ENCODE measurements around the gene ASIC3.

Gene ASIC3

DNA sequence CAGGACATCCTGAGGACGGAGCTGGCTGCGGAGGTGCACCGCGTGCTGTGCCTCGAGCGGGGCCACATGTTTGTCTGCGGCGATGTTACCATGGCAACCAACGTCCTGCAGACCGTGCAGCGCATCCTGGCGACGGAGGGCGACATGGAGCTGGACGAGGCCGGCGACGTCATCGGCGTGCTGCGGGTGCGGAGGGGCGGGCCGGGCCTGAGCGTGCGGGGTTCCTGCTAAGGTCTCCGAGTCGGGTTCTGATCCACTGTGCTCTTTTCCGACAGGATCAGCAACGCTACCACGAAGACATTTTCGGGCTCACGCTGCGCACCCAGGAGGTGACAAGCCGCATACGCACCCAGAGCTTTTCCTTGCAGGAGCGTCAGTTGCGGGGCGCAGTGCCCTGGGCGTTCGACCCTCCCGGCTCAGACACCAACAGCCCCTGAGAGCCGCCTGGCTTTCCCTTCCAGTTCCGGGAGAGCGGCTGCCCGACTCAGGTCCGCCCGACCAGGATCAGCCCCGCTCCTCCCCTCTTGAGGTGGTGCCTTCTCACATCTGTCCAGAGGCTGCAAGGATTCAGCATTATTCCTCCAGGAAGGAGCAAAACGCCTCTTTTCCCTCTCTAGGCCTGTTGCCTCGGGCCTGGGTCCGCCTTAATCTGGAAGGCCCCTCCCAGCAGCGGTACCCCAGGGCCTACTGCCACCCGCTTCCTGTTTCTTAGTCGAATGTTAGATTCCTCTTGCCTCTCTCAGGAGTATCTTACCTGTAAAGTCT, 34.4 kb upstream of the ASIC3 start:
- in situ Hi-C loops (cut with MboI; ENCODE audit: low sequenced_read_pairs, unreplicated experiment): no loop called here
- DNase-seq (ENCODE audit: low spot score): peak; percentile 85
- TF ChIP-seq, protein P1, sequence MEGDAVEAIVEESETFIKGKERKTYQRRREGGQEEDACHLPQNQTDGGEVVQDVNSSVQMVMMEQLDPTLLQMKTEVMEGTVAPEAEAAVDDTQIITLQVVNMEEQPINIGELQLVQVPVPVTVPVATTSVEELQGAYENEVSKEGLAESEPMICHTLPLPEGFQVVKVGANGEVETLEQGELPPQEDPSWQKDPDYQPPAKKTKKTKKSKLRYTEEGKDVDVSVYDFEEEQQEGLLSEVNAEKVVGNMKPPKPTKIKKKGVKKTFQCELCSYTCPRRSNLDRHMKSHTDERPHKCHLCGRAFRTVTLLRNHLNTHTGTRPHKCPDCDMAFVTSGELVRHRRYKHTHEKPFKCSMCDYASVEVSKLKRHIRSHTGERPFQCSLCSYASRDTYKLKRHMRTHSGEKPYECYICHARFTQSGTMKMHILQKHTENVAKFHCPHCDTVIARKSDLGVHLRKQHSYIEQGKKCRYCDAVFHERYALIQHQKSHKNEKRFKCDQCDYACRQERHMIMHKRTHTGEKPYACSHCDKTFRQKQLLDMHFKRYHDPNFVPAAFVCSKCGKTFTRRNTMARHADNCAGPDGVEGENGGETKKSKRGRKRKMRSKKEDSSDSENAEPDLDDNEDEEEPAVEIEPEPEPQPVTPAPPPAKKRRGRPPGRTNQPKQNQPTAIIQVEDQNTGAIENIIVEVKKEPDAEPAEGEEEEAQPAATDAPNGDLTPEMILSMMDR (IDR thresholded peaks at IDR 0.05; ENCODE audit: borderline replicate concordance, control extremely low read depth, extremely low read depth, insufficient read depth, missing control alignments): no peak

DNA sequence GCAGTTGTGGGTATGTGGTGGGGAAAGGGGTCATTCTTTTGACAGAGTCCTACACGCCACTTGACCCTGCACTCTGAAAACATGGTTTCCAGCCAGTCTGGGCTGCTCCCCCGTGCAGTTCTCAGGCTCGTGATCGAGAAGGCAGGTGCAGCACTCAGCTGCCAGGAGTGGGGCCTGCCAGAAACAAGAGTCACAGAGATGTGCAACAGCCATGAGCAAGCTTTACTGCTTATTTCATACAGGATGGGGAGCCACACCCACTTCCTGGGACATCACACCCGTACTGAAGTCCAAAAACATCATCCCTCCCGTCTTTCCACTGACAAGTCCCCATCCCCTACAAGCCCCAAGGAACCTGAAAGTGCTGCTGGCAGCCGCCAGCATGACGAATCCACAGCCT, 33.4 kb upstream of the ASIC3 start:
- TF ChIP-seq, protein P1 (IDR thresholded peaks at IDR 0.05; ENCODE audit: borderline replicate concordance, control extremely low read depth, extremely low read depth, insufficient read depth, missing control alignments): no peak
- DNase-seq (ENCODE audit: low spot score): no peak

DNA sequence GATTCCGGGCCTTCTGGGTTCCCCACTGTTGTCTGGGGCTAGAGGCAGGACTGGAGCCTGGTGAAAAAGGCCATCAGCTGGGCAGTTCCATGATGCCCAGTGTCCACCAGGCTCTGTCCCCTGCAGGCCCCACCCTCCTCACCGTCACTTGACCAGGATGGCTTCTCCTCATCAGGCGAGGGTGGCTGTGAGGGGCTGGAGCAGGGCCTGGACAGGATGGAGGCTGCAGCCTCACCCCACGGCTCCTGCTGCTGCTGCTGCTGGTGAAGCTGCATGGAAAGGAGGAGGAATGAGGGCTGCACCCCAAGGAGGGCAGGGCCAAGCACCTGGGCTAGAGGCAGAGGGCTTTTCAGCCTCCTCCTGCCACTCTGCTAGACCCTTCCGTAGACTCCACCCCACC, 32.4 kb upstream of the ASIC3 start:
- TF ChIP-seq, protein P1 (IDR thresholded peaks at IDR 0.05; ENCODE audit: borderline replicate concordance, control extremely low read depth, extremely low read depth, insufficient read depth, missing control alignments): no peak
- no peak for DNase-seq (ENCODE audit: low spot score)
- in situ Hi-C loops (cut with MboI; ENCODE audit: low sequenced_read_pairs, unreplicated experiment): no loop called here

More for the DNA sequence above, 33.4 kb upstream of the ASIC3 start:
- in situ Hi-C loops (cut with MboI; ENCODE audit: low sequenced_read_pairs, unreplicated experiment): no loop called here

DNA sequence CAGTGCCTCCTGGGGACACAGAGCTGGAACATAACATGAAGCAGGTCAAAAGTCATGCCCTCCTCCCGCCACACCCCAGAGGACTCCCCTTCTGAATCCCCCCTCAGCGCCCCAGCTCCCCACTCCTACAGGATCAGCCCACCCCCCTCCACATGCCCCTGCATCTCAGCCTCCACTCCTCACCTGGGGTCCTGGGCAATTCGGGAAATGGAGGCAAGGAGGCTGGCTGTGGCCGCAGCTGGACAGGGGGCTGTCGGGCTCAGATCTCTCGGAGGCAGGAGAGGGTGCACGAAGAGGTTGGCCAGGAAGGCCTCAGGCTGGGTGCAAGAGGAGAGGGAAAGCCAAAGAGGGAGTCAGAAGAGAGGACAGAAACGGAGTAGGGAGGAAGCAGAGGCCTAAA, 31.8 kb upstream of the ASIC3 start:
- in situ Hi-C loops (cut with MboI; ENCODE audit: low sequenced_read_pairs, unreplicated experiment): no loop called here
- no peak for DNase-seq (ENCODE audit: low spot score)
- TF ChIP-seq, protein P1 (IDR thresholded peaks at IDR 0.05; ENCODE audit: borderline replicate concordance, control extremely low read depth, extremely low read depth, insufficient read depth, missing control alignments): no peak

DNA sequence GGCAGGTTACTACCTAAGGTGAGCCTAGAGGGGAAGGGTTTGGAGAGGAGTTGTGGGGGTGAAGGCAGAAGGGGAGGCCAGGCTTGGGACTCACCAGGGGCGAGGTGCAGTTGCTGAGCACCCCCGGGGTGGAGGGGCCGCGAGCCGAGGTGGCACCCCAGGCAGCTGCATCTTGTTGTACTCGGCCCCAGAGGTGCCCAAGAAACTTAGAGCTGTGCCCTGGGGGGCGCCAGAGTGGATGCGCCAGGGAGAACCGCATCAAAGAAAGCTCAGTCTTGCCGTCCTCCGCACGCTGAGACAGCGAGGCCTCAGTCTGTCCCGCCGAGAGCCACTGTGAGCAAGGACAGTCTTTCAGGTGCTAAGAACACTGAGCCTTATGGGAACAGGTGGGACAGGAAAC, 31.4 kb upstream of the ASIC3 start:
- in situ Hi-C loops (cut with MboI; ENCODE audit: low sequenced_read_pairs, unreplicated experiment): no loop called here
- TF ChIP-seq, protein P1 (IDR thresholded peaks at IDR 0.05; ENCODE audit: borderline replicate concordance, control extremely low read depth, extremely low read depth, insufficient read depth, missing control alignments): no peak
- DNase-seq (ENCODE audit: low spot score): no peak

DNA sequence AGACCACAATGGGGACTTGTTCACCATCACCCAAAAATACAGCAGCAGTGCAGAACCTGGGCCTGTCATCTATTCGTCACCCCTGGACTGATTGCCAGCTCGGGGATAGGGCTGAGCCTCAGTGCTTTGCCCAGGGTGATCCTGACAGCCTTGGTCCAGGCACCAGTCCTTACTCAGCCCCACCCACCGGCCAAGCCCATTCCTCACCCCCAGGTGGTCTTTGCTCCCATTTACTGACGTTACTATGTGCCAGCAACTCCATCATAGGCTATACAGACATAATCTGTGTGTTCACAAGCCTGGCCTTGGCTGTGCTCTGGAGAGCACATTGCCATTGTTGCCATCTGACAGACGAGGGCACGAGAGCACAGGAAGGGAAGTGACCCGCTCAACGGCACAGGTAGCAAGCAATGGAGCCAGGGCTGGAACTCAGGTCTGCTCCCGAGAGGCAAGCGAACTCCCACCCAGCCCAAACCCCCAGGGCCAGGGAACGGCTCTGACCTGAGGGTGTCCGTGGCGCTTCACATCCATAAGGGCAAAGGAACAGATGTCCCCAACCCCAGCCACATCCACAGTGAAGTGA, 30.9 kb upstream of the ASIC3 start:
- TF ChIP-seq, protein P1 (IDR thresholded peaks at IDR 0.05; ENCODE audit: borderline replicate concordance, control extremely low read depth, extremely low read depth, insufficient read depth, missing control alignments): no peak

More for the DNA sequence above, 30.9 kb upstream of the ASIC3 start:
- no peak for DNase-seq (ENCODE audit: low spot score)
- in situ Hi-C loops (cut with MboI; ENCODE audit: low sequenced_read_pairs, unreplicated experiment): no loop called here

Data from GM13976 (cell line).